Upper lobe of right lung (tissue), 1 donor: Measurements from ENCODE around the gene POTEB. TPM values are rescaled to one million over a fixed set of nuclear protein-coding genes. Genes with fewer than 3 reads are reported as not detected.
A peak's percentile ranks its signal among the peaks of the same experiment; 100 is the strongest.
"Not testable (repeated sequence)": the region's sequence is repeated elsewhere in the genome, so short reads cannot be mapped to it uniquely, and the experiment has no call there.

ENCODE experiments used
- ATAC-seq: fragments of 200-7000 bp; cut with Tn5 transposase; one replicate; pipeline ENCODE4 v1.9.1; 2020; ENCODE audit warnings: mild to moderate bottlenecking, moderate library complexity
- DNase-seq: peaks from one replicate; pipeline ENCODE4 v3.0.0-alpha.2; 2020
- H3K27ac ChIP-seq: fragments of 200-600 bp; one replicate; pipeline ENCODE4 v1.8.0; 2022
- H3K27me3 ChIP-seq: fragments of 200-600 bp; one replicate; pipeline ENCODE4 v1.8.0; 2022; ENCODE audit warnings: mild to moderate bottlenecking
- H3K36me3 ChIP-seq: fragments of 200-600 bp; one replicate; pipeline ENCODE4 v1.8.0; 2022
- H3K4me1 ChIP-seq: fragments of 200-600 bp; one replicate; pipeline ENCODE4 v1.8.0; 2022
- H3K4me3 ChIP-seq: fragments of 200-600 bp; one replicate; pipeline ENCODE4 v1.8.0; 2022; ENCODE audit warnings: mild to moderate bottlenecking
- H3K9me3 ChIP-seq: fragments of 200-600 bp; one replicate; pipeline ENCODE4 v1.8.0; 2022
- intact Hi-C: fragments of 100-400 bp; cut with DNase I; formaldehyde crosslinking; loops from one replicate; pipeline ENCODE4 v1.11.0; 2022
- long read RNA-seq: library from polyadenylated mRNA; unstranded; transcript quantifications from one replicate; pipeline ENCODE4 v2.0.0, GENCODE V29; 2021
- microRNA-seq: library from miRNA; unstranded; fragments of <30 nt; microRNA quantifications from one replicate; pipeline ENCODE4 v1.2.0, GENCODE V29; 2020; ENCODE audit warnings: borderline microRNAs expressed
- total RNA-seq: library from RNA; stranded (reverse); fragmentation: NEBNext Ultra II Directional; extraction: Animal tissue kit (Norgen Biotek cat#: 25700); gene quantifications from one replicate; pipeline ENCODE4 v1.2.1, GENCODE V29; 2021
- donor health status: DM: no; HTN: yes; CAD: no; lungs with severe emphysema.

The POTEB gene
- total RNA-seq: not detected
- long read RNA-seq: 0 reads

DNA sequence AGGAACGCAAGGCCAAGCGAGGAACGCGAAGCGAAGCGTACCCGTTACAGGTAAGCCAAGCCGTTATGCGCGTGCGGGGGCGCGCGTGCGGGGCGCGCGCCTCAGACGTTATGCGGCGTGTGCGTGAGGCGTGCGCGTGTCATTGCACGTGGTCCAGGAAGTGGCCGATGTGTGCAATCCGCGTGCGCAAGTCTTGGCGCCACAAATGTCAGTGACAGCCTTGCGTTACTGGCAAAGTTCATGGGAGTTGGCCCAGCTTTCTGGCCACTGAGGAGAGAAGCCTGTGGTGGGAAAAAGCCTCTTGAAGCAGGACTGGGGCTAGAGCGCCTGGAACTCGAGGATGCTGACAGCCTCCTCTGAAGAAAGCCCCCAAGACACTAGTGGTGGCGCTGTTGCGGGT, at the start of gene POTEB:
Gene POTEB (minus strand): TSS at position 101 of the 400 bp plus-strand sequence. CDS start 489 bp downstream, outside the sequence.
- H3K27ac ChIP-seq, DNase-seq, H3K9me3 ChIP-seq, H3K27me3 ChIP-seq, intact Hi-C loops, H3K36me3 ChIP-seq, ATAC-seq, H3K4me3 ChIP-seq, H3K4me1 ChIP-seq: not testable (repeated sequence)

DNA sequence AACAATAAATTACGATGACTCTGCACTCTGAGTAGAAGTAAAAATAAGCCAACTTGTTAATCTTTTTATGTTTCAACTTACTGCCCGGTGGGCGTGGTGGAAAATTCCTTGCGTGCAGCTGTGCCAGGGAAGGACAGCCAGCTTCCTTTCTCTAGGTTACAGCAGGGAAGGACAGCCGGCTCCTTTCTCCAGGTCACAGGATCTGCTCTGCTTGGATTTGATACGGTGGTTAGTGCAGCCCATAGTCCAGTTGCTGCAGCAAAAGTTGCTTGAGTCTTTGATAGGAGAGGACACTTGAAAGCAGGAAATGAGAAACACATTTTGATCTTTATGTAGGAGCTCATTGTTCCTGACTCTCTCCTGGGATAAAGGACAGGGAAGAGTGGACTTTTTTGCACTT, 13.4 kb upstream of the POTEB start:
- H3K36me3 ChIP-seq, ATAC-seq, DNase-seq, H3K27me3 ChIP-seq, intact Hi-C loops, H3K27ac ChIP-seq, H3K4me1 ChIP-seq, H3K4me3 ChIP-seq, H3K9me3 ChIP-seq: not testable (repeated sequence)

GRCh38 chr15:21889542-21889941, 12.0 kb upstream of the POTEB start:
- intact Hi-C loops, H3K4me1 ChIP-seq, DNase-seq, H3K27ac ChIP-seq, H3K27me3 ChIP-seq, H3K36me3 ChIP-seq, H3K4me3 ChIP-seq, H3K9me3 ChIP-seq: not testable (repeated sequence)
- peak; percentile 13 for ATAC-seq

- H3K36me3 ChIP-seq, intact Hi-C loops, ATAC-seq, H3K4me3 ChIP-seq, H3K4me1 ChIP-seq, H3K27me3 ChIP-seq, DNase-seq, H3K27ac ChIP-seq, H3K9me3 ChIP-seq: not testable (repeated sequence)
These were observed 38.7 kb downstream of the POTEB start for GRCh38 chr15:21838831-21839230.

Small RNAs within 50 kb of the gene (microRNA-seq; reads per million reads assigned to microRNA genes)
- not detected for gene MIR3118-4

Other genes with a start within 250 kb of the POTEB start
- gene OR4M2, start 202.8 kb upstream of the POTEB start, total RNA-seq: not detected